Measurements from ENCODE around the gene SERGEF. TPM values are rescaled to one million over a fixed set of nuclear protein-coding genes. Genes with fewer than 3 reads are reported as not detected.

SERGEF gene
- total and polyA plus RNA-seq, 2 of the 4 experiments (the other 2 are of a cell fraction) = 12.2 to 18.1 TPM

- TF ChIP-seq RFX5 (IDR thresholded peaks at IDR 0.05; ENCODE audit: low read depth, low read length) = no peak
- no peak for TF ChIP-seq MAFK (IDR thresholded peaks at IDR 0.05; ENCODE audit: low read depth, low read length)
- TF ChIP-seq RAD21 (IDR thresholded peaks at IDR 0.05; ENCODE audit: low read length) = no peak
- no peak for TF ChIP-seq BHLHE40 (IDR thresholded peaks at IDR 0.05; ENCODE audit: low read depth, low read length)
- TF ChIP-seq RCOR1 (IDR thresholded peaks at IDR 0.05; ENCODE audit: insufficient replicate concordance, low read length) = no peak
- no peak for TF ChIP-seq POLR2A (IDR thresholded peaks at IDR 0.05; ENCODE audit: low read depth, low read length)
- no peak for TF ChIP-seq CTCF (conservative IDR thresholded peaks at IDR 0.05; ENCODE audit: low read depth, low read length)
- no peak for TF ChIP-seq NFE2L2 (IDR thresholded peaks at IDR 0.05; ENCODE audit: low read depth, low read length)
- no peak for TF ChIP-seq SMC3 (IDR thresholded peaks at IDR 0.05; ENCODE audit: low read depth, low read length)
- no peak for ATAC-seq (ENCODE audit: low read depth)
- BruUV-seq (replicated peaks) = no TSS peak
- ChIA-PET CTCF (interaction anchor here (1.0 kb wide), 1 partner anchor 37 kb away, joined by 3 read pairs; no protein-coding TSS in a partner anchor), POLR2A (ENCODE audit: unreplicated experiment) (interaction anchor here (0.7 kb wide), 1 partner anchor 202 kb away, joined by 3 read pairs; no protein-coding TSS in a partner anchor)
- no peak overlapping the region for H2BK5ac ChIP-seq (ENCODE audit: low read depth, low read length, poor library complexity, severe bottlenecking)
- no peak overlapping the region for H2BK15ac ChIP-seq (ENCODE audit: low read depth, low read length)
- no peaks in the 10 kb centered on the region for H3K9me3 ChIP-seq (ENCODE audit: control insufficient read depth, insufficient read depth, low read length)
- no peaks in the 10 kb centered on the region for H4K20me1 ChIP-seq (ENCODE audit: insufficient read depth, low read length)
- no peak overlapping the region for H2BK20ac ChIP-seq (ENCODE audit: low read depth, low read length)
- H3K4me1 ChIP-seq (ENCODE audit: control insufficient read depth, insufficient read depth, low read length) = no peaks in the 10 kb centered on the region
- no peak overlapping the region for H3K9ac ChIP-seq (ENCODE audit: low read depth, low read length)
- H3K79me1 ChIP-seq (ENCODE audit: low read depth in 1 of 2, low read length in 2 of 2) = no peaks in the 10 kb centered on the region
- no peak overlapping the region for H3K18ac ChIP-seq (ENCODE audit: low read depth, low read length)
- dilution Hi-C loops (cut with HindIII; ENCODE audit: low sequenced_read_pairs, unreplicated experiment) = no loop called here
- no peak overlapping the region for H2AK5ac ChIP-seq (ENCODE audit: low read depth, low read length)
- no peak overlapping the region for H3K56ac ChIP-seq (ENCODE audit: extremely low read depth, insufficient read depth, low read length)
- no peak overlapping the region for H2BK120ac ChIP-seq (ENCODE audit: low read depth, low read length)
- no peak overlapping the region for H3K23ac ChIP-seq (ENCODE audit: low read depth, low read length)
- intact Hi-C loops (cut with micrococcal nuclease) = no loop called here
- in situ Hi-C loops (cut with MboI; ENCODE audit: low sequenced_read_pairs) = no loop called here
- DNase-seq = no peak
- H3K4ac ChIP-seq (ENCODE audit: low read depth, low read length) = no peak overlapping the region
- H3K9me1 ChIP-seq (ENCODE audit: insufficient read depth, low read length) = no peaks in the 10 kb centered on the region
- peaks cover 4% of the 10 kb centered on the region; the same call in 1 of the 2 replicates for H3K27me3 ChIP-seq (ENCODE audit: control insufficient read depth, insufficient read depth, low read length)
- H4K91ac ChIP-seq (ENCODE audit: insufficient read depth, low read depth, low read length) = no peak overlapping the region
- H3K4me2 ChIP-seq (ENCODE audit: low read depth, low read length) = no peak overlapping the region
- H3K14ac ChIP-seq (replicated peaks; ENCODE audit: low read depth, low read length) = no peak overlapping the region
- H2AK9ac ChIP-seq (replicated peaks; ENCODE audit: low read depth, low read length, poor library complexity) = no peak overlapping the region
- no peak overlapping the region for H3K4me3 ChIP-seq (ENCODE audit: insufficient read depth, low read depth, low read length)
- no peak overlapping the region for H2AFZ ChIP-seq (replicated peaks; ENCODE audit: low read length, poor library complexity)
- no peaks in the 10 kb centered on the region for H3K36me3 ChIP-seq (ENCODE audit: control insufficient read depth, insufficient read depth, low read length)
- no peak overlapping the region for H4K5ac ChIP-seq (ENCODE audit: low read depth, low read length)
- no peak overlapping the region for H3K27ac ChIP-seq (ENCODE audit: insufficient read depth, low read length)
- no peak overlapping the region for H4K8ac ChIP-seq (ENCODE audit: low read depth in 2 of 2, low read length in 2 of 2)
- WGBS, 2 experiments (ENCODE audit: extremely low coverage in 2 of 2, insufficient read length in 1 of 2) = no CpG with 5 or more reads among the region's 1 CpG
Observed at GRCh38 chr11:17769218-17769617, 243.6 kb downstream of the SERGEF start.

Data from IMR-90 (cell line).